Measurements from ENCODE around the gene CTU2.

Gene CTU2

GRCh38 chr16:88669980-88670379 lies 36.3 kb upstream of the CTU2 start:
- Mint-ChIP-seq H3K9me3 (no peaks in the 10 kb centered on the region), H3K4me1 (peaks cover 23% of the 10 kb centered on the region), H3K36me3 (ENCODE audit: low read depth) (peaks cover 4% of the 10 kb centered on the region), H3K4me3 (no peak overlapping the region), H3K27me3 (ENCODE audit: low read depth) (peaks cover 4% of the 10 kb centered on the region), H3K27ac (no peak overlapping the region)
- TF ChIP-seq, protein P1, sequence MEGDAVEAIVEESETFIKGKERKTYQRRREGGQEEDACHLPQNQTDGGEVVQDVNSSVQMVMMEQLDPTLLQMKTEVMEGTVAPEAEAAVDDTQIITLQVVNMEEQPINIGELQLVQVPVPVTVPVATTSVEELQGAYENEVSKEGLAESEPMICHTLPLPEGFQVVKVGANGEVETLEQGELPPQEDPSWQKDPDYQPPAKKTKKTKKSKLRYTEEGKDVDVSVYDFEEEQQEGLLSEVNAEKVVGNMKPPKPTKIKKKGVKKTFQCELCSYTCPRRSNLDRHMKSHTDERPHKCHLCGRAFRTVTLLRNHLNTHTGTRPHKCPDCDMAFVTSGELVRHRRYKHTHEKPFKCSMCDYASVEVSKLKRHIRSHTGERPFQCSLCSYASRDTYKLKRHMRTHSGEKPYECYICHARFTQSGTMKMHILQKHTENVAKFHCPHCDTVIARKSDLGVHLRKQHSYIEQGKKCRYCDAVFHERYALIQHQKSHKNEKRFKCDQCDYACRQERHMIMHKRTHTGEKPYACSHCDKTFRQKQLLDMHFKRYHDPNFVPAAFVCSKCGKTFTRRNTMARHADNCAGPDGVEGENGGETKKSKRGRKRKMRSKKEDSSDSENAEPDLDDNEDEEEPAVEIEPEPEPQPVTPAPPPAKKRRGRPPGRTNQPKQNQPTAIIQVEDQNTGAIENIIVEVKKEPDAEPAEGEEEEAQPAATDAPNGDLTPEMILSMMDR (IDR thresholded peaks at IDR 0.05; ENCODE audit: unreplicated experiment in 3 of 3) = no peak

DNA sequence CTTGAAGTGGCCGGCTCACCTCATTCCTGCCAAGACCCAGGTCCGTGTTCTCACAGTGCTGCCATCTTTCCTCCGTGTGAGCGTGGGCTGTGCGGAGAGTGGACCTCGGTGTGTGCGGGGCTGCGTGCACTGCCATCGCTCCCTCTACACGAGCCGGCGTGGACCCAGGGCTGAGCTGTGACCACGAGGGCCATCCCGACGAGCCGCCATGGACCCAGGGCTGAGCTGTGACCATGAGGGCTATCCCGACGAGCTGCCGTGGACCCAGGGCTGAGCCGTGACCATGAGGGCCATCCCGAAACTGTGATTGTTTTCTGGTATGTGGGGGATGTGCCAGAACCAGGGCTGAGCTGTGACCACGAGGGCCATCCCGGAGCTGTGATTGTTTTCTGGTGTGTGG lies 34.5 kb upstream of the CTU2 start:
- TF ChIP-seq, protein P1 (IDR thresholded peaks at IDR 0.05; ENCODE audit: unreplicated experiment in 3 of 3) = no peak
- Mint-ChIP-seq H3K27ac (no peak overlapping the region), H3K36me3 (ENCODE audit: low read depth) (peaks cover 4% of the 10 kb centered on the region), H3K4me3 (no peak overlapping the region), H3K27me3 (ENCODE audit: low read depth) (peaks cover 4% of the 10 kb centered on the region), H3K4me1 (peaks cover 21% of the 10 kb centered on the region), H3K9me3 (no peaks in the 10 kb centered on the region)

- Mint-ChIP-seq H3K9me3 (no peaks in the 10 kb centered on the region), H3K4me3 (no peak overlapping the region), H3K27ac (no peak overlapping the region), H3K27me3 (ENCODE audit: low read depth) (peaks cover 4% of the 10 kb centered on the region), H3K4me1 (peaks cover 13% of the 10 kb centered on the region), H3K36me3 (ENCODE audit: low read depth) (peaks cover 4% of the 10 kb centered on the region)
- TF ChIP-seq, protein P1 (IDR thresholded peaks at IDR 0.05; ENCODE audit: unreplicated experiment in 3 of 3) = peak in 2 of 3 experiments; percentile 16 to 23
These were observed 33.5 kb upstream of the CTU2 start for GRCh38 chr16:88672776-88673175.

- Mint-ChIP-seq H3K27ac (no peak overlapping the region), H3K9me3 (no peaks in the 10 kb centered on the region), H3K4me1 (peaks cover 13% of the 10 kb centered on the region), H3K4me3 (peak overlapping the region in 1 of 3 experiments; percentile 11), H3K27me3 (ENCODE audit: low read depth) (no peaks in the 10 kb centered on the region), H3K36me3 (ENCODE audit: low read depth) (peaks cover under 1% of the 10 kb centered on the region)
- TF ChIP-seq, protein P1 (IDR thresholded peaks at IDR 0.05; ENCODE audit: unreplicated experiment in 3 of 3) = no peak
These were observed 32.5 kb upstream of the CTU2 start for GRCh38 chr16:88673716-88674379.

- Mint-ChIP-seq H3K36me3 (ENCODE audit: low read depth) (no peaks in the 10 kb centered on the region), H3K4me3 (no peak overlapping the region), H3K4me1 (peaks cover 13% of the 10 kb centered on the region), H3K9me3 (no peaks in the 10 kb centered on the region), H3K27ac (no peak overlapping the region), H3K27me3 (ENCODE audit: low read depth) (peaks cover 5% of the 10 kb centered on the region)
- TF ChIP-seq, protein P1 (IDR thresholded peaks at IDR 0.05; ENCODE audit: unreplicated experiment in 3 of 3) = no peak
These were observed 29.6 kb upstream of the CTU2 start for GRCh38 chr16:88676502-88677242.

All from nephron (organoid).